ENCODE measurements around the gene CYP24A1.

CYP24A1 gene

GRCh38 chr20:54201268-54201846, 27.6 kb upstream of the CYP24A1 start:
- H3K4me1 ChIP-seq (ENCODE audit: control insufficient read depth, insufficient read depth, low read length), result no peaks in the 10 kb centered on the region
- no peaks in the 10 kb centered on the region for H3K27me3 ChIP-seq (ENCODE audit: control insufficient read depth, insufficient read depth, low read length)
- no peak overlapping the region for H3K9ac ChIP-seq (ENCODE audit: low read depth, low read length)
- H3K36me3 ChIP-seq (ENCODE audit: control insufficient read depth, insufficient read depth, low read length), result no peaks in the 10 kb centered on the region
- no peak overlapping the region for H3K27ac ChIP-seq (ENCODE audit: low read depth, low read length)
- H3K4me3 ChIP-seq (ENCODE audit: low read depth, low read length), result no peak overlapping the region
- H3K9me3 ChIP-seq (ENCODE audit: control insufficient read depth, insufficient read depth, low read length), result no peaks in the 10 kb centered on the region

GRCh38 chr20:54200487-54201267, 26.9 kb upstream of the CYP24A1 start:
- Histone ChIP-seq H3K27me3 (ENCODE audit: control insufficient read depth, insufficient read depth, low read length) (no peaks in the 10 kb centered on the region), H3K27ac (ENCODE audit: low read depth, low read length) (no peak overlapping the region), H3K36me3 (ENCODE audit: control insufficient read depth, insufficient read depth, low read length) (no peaks in the 10 kb centered on the region), H3K9me3 (ENCODE audit: control insufficient read depth, insufficient read depth, low read length) (no peaks in the 10 kb centered on the region), H3K4me3 (ENCODE audit: low read depth, low read length) (no peak overlapping the region), H3K4me1 (ENCODE audit: control insufficient read depth, insufficient read depth, low read length) (no peaks in the 10 kb centered on the region), H3K9ac (ENCODE audit: low read depth, low read length) (no peak overlapping the region)

GRCh38 chr20:54199721-54200176, 26.0 kb upstream of the CYP24A1 start:
- Histone ChIP-seq H3K27ac (ENCODE audit: low read depth, low read length) (no peak overlapping the region), H3K9ac (ENCODE audit: low read depth, low read length) (no peak overlapping the region), H3K36me3 (ENCODE audit: control insufficient read depth, insufficient read depth, low read length) (no peaks in the 10 kb centered on the region), H3K4me1 (ENCODE audit: control insufficient read depth, insufficient read depth, low read length) (no peaks in the 10 kb centered on the region), H3K27me3 (ENCODE audit: control insufficient read depth, insufficient read depth, low read length) (no peaks in the 10 kb centered on the region), H3K4me3 (ENCODE audit: low read depth, low read length) (no peak overlapping the region), H3K9me3 (ENCODE audit: control insufficient read depth, insufficient read depth, low read length) (no peaks in the 10 kb centered on the region)

- H3K4me3 ChIP-seq (ENCODE audit: low read depth, low read length), result no peak overlapping the region
- no peak overlapping the region for H3K27ac ChIP-seq (ENCODE audit: low read depth, low read length)
- H3K9ac ChIP-seq (ENCODE audit: low read depth, low read length), result no peak overlapping the region
- no peaks in the 10 kb centered on the region for H3K36me3 ChIP-seq (ENCODE audit: control insufficient read depth, insufficient read depth, low read length)
- H3K4me1 ChIP-seq (ENCODE audit: control insufficient read depth, insufficient read depth, low read length), result no peaks in the 10 kb centered on the region
- no peaks in the 10 kb centered on the region for H3K27me3 ChIP-seq (ENCODE audit: control insufficient read depth, insufficient read depth, low read length)
- no peaks in the 10 kb centered on the region for H3K9me3 ChIP-seq (ENCODE audit: control insufficient read depth, insufficient read depth, low read length)
Measured at GRCh38 chr20:54199283-54199682, 25.5 kb upstream of the CYP24A1 start.

GRCh38 chr20:54197621-54198604, 24.1 kb upstream of the CYP24A1 start:
- Histone ChIP-seq H3K9me3 (ENCODE audit: control insufficient read depth, insufficient read depth, low read length) (no peaks in the 10 kb centered on the region), H3K27me3 (ENCODE audit: control insufficient read depth, insufficient read depth, low read length) (no peaks in the 10 kb centered on the region), H3K36me3 (ENCODE audit: control insufficient read depth, insufficient read depth, low read length) (no peaks in the 10 kb centered on the region), H3K27ac (ENCODE audit: low read depth, low read length) (no peak overlapping the region), H3K4me1 (ENCODE audit: control insufficient read depth, insufficient read depth, low read length) (no peaks in the 10 kb centered on the region), H3K4me3 (ENCODE audit: low read depth, low read length) (no peak overlapping the region), H3K9ac (ENCODE audit: low read depth, low read length) (no peak overlapping the region)

- Histone ChIP-seq H3K27me3 (ENCODE audit: control insufficient read depth, insufficient read depth, low read length) (no peaks in the 10 kb centered on the region), H3K27ac (ENCODE audit: low read depth, low read length) (no peak overlapping the region), H3K4me3 (ENCODE audit: low read depth, low read length) (no peak overlapping the region), H3K4me1 (ENCODE audit: control insufficient read depth, insufficient read depth, low read length) (no peaks in the 10 kb centered on the region), H3K9me3 (ENCODE audit: control insufficient read depth, insufficient read depth, low read length) (no peaks in the 10 kb centered on the region), H3K36me3 (ENCODE audit: control insufficient read depth, insufficient read depth, low read length) (no peaks in the 10 kb centered on the region), H3K9ac (ENCODE audit: low read depth, low read length) (no peak overlapping the region)
Measured at GRCh38 chr20:54195483-54196472, 22.0 kb upstream of the CYP24A1 start.

- H3K9me3 ChIP-seq (ENCODE audit: control insufficient read depth, insufficient read depth, low read length), result no peaks in the 10 kb centered on the region
- H3K4me1 ChIP-seq (ENCODE audit: control insufficient read depth, insufficient read depth, low read length), result no peaks in the 10 kb centered on the region
- no peak overlapping the region for H3K27ac ChIP-seq (ENCODE audit: low read depth, low read length)
- H3K36me3 ChIP-seq (ENCODE audit: control insufficient read depth, insufficient read depth, low read length), result no peaks in the 10 kb centered on the region
- H3K27me3 ChIP-seq (ENCODE audit: control insufficient read depth, insufficient read depth, low read length), result no peaks in the 10 kb centered on the region
- H3K9ac ChIP-seq (ENCODE audit: low read depth, low read length), result no peak overlapping the region
- no peak overlapping the region for H3K4me3 ChIP-seq (ENCODE audit: low read depth, low read length)
Measured at GRCh38 chr20:54194724-54195438, 21.1 kb upstream of the CYP24A1 start.

- H3K36me3 ChIP-seq (ENCODE audit: control insufficient read depth, insufficient read depth, low read length), result no peaks in the 10 kb centered on the region
Measured at GRCh38 chr20:54193817-54194216, 20.0 kb upstream of the CYP24A1 start.

GRCh38 chr20:54190217-54190616, 16.4 kb upstream of the CYP24A1 start:
- H3K36me3 ChIP-seq (ENCODE audit: control insufficient read depth, insufficient read depth, low read length), result no peaks in the 10 kb centered on the region
- H3K4me1 ChIP-seq (ENCODE audit: control insufficient read depth, insufficient read depth, low read length), result no peaks in the 10 kb centered on the region
- H3K9me3 ChIP-seq (ENCODE audit: control insufficient read depth, insufficient read depth, low read length), result no peaks in the 10 kb centered on the region
- no peak overlapping the region for H3K4me3 ChIP-seq (ENCODE audit: low read depth, low read length)
- no peak overlapping the region for H3K27ac ChIP-seq (ENCODE audit: low read depth, low read length)
- H3K27me3 ChIP-seq (ENCODE audit: control insufficient read depth, insufficient read depth, low read length), result no peaks in the 10 kb centered on the region
- no peak overlapping the region for H3K9ac ChIP-seq (ENCODE audit: low read depth, low read length)

More at GRCh38 chr20:54193817-54194216, 20.0 kb upstream of the CYP24A1 start:
- H3K27ac ChIP-seq (ENCODE audit: low read depth, low read length), result no peak overlapping the region
- H3K9ac ChIP-seq (ENCODE audit: low read depth, low read length), result no peak overlapping the region
- H3K27me3 ChIP-seq (ENCODE audit: control insufficient read depth, insufficient read depth, low read length), result no peaks in the 10 kb centered on the region
- H3K9me3 ChIP-seq (ENCODE audit: control insufficient read depth, insufficient read depth, low read length), result no peaks in the 10 kb centered on the region
- no peaks in the 10 kb centered on the region for H3K4me1 ChIP-seq (ENCODE audit: control insufficient read depth, insufficient read depth, low read length)
- H3K4me3 ChIP-seq (ENCODE audit: low read depth, low read length), result no peak overlapping the region
